ENCODE data around the gene ZNF14. TPM values are rescaled to one million over a fixed set of nuclear protein-coding genes. Genes with fewer than 3 reads are reported as not detected.
A peak's percentile ranks its signal among the peaks of the same experiment; 100 is the strongest.
"Not testable (repeated sequence)": the region's sequence is repeated elsewhere in the genome, so short reads cannot be mapped to it uniquely, and the experiment has no call there.

Gene ZNF14
- total RNA-seq, 1 donor from 2014 or later = 3.4 TPM

DNA sequence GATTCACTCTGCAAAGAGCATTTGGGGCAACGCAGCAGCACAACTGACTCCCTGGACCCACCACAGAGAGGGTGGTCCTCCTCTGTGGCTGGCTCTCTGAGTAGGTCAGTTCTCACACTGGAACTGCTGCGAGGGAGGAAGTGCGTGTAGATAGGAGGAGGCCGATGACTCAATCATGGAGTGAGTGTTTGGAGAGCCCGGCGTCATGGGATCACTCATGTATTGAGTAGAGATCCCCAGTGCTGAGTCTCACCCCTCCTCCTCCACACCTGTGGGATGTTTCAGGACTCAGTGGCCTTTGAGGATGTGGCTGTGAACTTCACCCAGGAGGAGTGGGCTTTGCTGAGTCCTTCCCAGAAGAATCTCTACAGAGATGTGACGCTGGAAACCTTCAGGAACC lies 55.3 kb downstream of the ZNF14 start:
- DNase-seq (ENCODE audit: low spot score) = no peak
- peaks cover 55% of the 10 kb centered on the region for H3K36me3 Mint-ChIP-seq (ENCODE audit: low read depth)
- no peak overlapping the region for H3K27ac Mint-ChIP-seq (ENCODE audit: unreplicated experiment)
- peaks cover 51% of the 10 kb centered on the region for H3K9me3 Mint-ChIP-seq (ENCODE audit: low read depth)
- no peaks in the 10 kb centered on the region for H3K27me3 Mint-ChIP-seq (ENCODE audit: low read depth)
- H3K4me3 Mint-ChIP-seq (ENCODE audit: unreplicated experiment) = no peak overlapping the region
- no peaks in the 10 kb centered on the region for H3K4me1 Mint-ChIP-seq (ENCODE audit: low read depth)
- TF ChIP-seq, protein P1, sequence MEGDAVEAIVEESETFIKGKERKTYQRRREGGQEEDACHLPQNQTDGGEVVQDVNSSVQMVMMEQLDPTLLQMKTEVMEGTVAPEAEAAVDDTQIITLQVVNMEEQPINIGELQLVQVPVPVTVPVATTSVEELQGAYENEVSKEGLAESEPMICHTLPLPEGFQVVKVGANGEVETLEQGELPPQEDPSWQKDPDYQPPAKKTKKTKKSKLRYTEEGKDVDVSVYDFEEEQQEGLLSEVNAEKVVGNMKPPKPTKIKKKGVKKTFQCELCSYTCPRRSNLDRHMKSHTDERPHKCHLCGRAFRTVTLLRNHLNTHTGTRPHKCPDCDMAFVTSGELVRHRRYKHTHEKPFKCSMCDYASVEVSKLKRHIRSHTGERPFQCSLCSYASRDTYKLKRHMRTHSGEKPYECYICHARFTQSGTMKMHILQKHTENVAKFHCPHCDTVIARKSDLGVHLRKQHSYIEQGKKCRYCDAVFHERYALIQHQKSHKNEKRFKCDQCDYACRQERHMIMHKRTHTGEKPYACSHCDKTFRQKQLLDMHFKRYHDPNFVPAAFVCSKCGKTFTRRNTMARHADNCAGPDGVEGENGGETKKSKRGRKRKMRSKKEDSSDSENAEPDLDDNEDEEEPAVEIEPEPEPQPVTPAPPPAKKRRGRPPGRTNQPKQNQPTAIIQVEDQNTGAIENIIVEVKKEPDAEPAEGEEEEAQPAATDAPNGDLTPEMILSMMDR (IDR thresholded peaks at IDR 0.05) = no peak

DNA sequence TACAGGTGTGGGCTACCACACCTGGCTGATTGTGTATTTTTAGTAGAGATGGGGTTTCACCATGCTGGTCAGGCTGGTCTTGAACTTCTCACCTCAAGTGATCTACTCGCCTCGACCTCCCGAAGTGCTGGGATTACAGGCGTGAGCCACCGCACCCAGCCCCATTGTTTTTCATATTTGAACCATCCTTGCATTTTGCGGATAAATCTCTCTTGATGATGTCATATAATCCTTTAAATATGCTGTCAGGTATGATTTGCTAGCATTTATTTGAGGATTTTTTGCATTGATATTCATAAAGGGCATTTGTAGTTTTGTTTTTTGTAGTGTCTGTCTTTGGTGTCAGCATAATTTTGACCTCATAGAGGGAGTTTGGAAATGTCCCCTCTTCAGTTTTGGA lies 58.6 kb downstream of the ZNF14 start:
- peak; percentile 15 for DNase-seq (ENCODE audit: low spot score)
- TF ChIP-seq, protein P1 (IDR thresholded peaks at IDR 0.05) = no peak
- Mint-ChIP-seq H3K4me3 (ENCODE audit: unreplicated experiment) (no peak overlapping the region), H3K27ac (ENCODE audit: unreplicated experiment) (no peak overlapping the region), H3K4me1 (ENCODE audit: low read depth) (peaks cover 8% of the 10 kb centered on the region), H3K36me3 (ENCODE audit: low read depth) (peaks cover 38% of the 10 kb centered on the region), H3K9me3 (ENCODE audit: low read depth) (peaks cover 32% of the 10 kb centered on the region), H3K27me3 (ENCODE audit: low read depth) (no peaks in the 10 kb centered on the region)

DNA sequence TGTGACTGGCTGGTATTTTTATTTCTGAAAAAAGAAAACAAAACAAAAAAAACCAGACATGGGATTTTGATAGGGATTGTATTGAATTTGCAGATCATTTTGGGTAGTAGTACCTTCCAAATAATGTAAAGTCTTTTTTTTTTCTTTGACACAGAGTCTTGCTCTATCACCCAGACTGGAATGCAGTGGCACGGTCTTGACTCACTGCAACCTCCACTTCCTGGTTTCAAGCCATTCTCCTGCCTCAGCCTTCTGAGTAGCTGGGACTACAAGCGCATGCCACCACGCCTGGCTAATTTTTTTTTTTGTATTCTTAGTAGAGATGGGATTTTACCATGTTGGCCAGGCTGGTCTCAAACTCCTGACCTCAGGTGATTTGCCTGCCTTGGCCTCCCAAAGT lies 60.1 kb downstream of the ZNF14 start:
- DNase-seq (ENCODE audit: low spot score) = no peak
- Mint-ChIP-seq H3K4me1 (ENCODE audit: low read depth) (peaks cover 14% of the 10 kb centered on the region), H3K36me3 (ENCODE audit: low read depth) (peaks cover 24% of the 10 kb centered on the region), H3K27me3 (ENCODE audit: low read depth) (no peaks in the 10 kb centered on the region), H3K27ac (ENCODE audit: unreplicated experiment) (no peak overlapping the region), H3K4me3 (ENCODE audit: unreplicated experiment) (no peak overlapping the region), H3K9me3 (ENCODE audit: low read depth) (peaks cover 21% of the 10 kb centered on the region)
- TF ChIP-seq, protein P1 (IDR thresholded peaks at IDR 0.05) = no peak

DNA sequence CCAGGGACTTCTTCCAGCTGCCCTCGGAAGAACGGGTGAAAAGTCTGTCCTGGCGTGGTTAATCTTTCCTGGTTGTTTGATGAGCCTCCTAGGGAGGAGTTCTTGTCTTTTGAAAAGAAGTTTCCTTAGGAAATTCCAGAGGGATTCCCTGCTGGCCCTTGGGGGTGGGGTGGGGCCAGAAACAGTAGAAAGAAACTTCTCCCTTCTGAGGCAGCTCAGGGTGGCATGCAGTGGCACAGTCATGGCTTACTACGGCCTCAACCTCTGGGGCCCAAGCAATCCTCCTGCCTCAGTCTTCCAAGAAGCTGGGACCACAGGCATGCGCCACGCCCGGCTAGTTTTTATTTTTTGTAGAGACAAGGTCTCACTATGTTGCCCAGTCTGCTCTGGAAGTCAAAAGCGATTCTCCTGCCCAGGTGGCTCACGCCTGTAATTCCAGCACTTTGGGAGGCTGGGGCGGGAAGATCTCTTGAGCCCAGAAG lies 62.8 kb downstream of the ZNF14 start:
- Mint-ChIP-seq H3K27ac (ENCODE audit: unreplicated experiment) (no peak overlapping the region), H3K9me3 (ENCODE audit: low read depth) (peaks cover 4% of the 10 kb centered on the region), H3K27me3 (ENCODE audit: low read depth) (no peaks in the 10 kb centered on the region), H3K4me1 (ENCODE audit: low read depth) (peaks cover 14% of the 10 kb centered on the region), H3K4me3 (ENCODE audit: unreplicated experiment) (peak overlapping the region; percentile 87), H3K36me3 (ENCODE audit: low read depth) (peaks cover 7% of the 10 kb centered on the region)
- DNase-seq (ENCODE audit: low spot score) = no peak
- TF ChIP-seq, protein P1 (IDR thresholded peaks at IDR 0.05) = no peak

DNA sequence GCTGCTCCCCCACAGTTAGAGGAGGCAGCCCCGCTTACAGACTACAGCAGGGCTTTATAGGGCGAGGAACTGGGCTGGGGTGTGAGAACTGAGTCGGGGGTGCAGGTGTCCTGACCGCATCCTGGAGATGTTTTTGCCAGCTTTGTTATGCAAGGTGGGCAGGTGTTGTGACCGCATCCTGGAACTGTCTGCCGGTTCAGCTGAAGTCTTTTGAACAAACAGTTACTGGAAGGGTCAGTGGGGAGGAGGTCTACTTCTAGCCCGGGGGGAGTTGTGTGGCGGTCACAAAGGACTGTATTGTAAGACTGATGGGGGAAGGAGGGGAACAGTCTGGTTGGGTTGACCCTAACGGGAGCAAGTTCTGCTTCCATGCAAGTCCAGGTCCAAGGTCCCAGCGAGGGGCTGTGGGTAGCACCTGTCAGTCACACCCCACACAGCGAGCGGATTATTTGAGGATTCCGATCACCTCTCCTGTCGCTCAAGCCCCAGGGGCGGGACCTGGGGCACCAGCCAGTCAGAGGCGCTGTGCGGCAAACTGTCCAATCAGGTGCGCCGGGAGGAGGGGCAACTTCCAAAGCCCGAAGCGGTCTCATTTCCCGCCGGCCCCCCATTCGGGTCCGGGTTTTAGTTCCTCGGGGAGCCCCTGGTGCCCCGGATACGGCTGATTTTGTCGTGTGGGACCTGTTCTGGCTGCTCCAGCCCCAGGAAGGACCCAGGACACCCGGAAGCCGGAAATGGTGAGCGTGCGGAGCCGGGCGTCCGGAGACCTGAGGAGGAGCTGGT lies 64.5 kb downstream of the ZNF14 start, which contains the start of gene ZNF101:
ZNF101 (plus strand) TSS at position 610 of the 783 bp plus-strand sequence; CDS start at position 735, 125 bp downstream.
- Mint-ChIP-seq H3K27ac (ENCODE audit: unreplicated experiment) (peak within 1 kb of the TSS; percentile 91), H3K4me1 (ENCODE audit: low read depth) (peaks cover 14% of the 10 kb centered on the region), H3K4me3 (ENCODE audit: unreplicated experiment) (peak within 1 kb of the TSS; percentile 87), H3K9me3 (ENCODE audit: low read depth) (no peaks in the 10 kb centered on the region), H3K27me3 (ENCODE audit: low read depth) (no peaks in the 10 kb centered on the region), H3K36me3 (ENCODE audit: low read depth) (no peaks in the 10 kb centered on the region)
- TF ChIP-seq, protein P1 (IDR thresholded peaks at IDR 0.05) = no peak
- peak; percentile 95 for DNase-seq (ENCODE audit: low spot score)

DNA sequence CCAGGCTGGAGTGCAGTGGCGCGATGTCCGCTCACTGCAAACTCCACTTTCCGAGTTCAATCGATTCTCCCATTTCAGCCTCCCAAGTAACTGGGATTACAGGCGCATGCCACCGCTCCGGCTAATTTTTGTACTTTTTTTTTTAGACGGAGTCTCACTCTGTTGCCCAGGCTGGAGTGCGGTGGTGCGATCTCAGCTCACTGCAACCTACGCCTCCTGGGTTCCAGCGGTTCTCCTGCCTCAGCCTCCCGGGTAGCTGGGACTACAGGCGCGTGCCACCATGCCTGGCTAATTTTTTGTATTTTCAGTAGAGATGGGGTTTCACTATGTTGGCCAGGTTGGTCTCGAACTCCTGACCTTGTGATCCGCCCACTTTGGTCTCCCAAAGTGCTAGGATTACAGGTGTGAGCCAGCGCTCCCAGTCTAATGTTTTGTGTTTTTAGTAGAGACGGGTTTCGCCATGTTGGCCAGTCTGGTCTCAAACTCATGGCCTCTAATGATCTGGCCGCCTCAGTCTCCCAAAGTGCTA lies 67.4 kb downstream of the ZNF14 start:
- H3K27me3 Mint-ChIP-seq (ENCODE audit: low read depth); H3K4me3 Mint-ChIP-seq (ENCODE audit: unreplicated experiment); DNase-seq (ENCODE audit: low spot score); H3K9me3 Mint-ChIP-seq (ENCODE audit: low read depth); H3K27ac Mint-ChIP-seq (ENCODE audit: unreplicated experiment); H3K36me3 Mint-ChIP-seq (ENCODE audit: low read depth): not testable (repeated sequence)
- H3K4me1 Mint-ChIP-seq (ENCODE audit: low read depth) = peaks cover 33% of the 10 kb centered on the region

Measured in chondrocyte (in vitro differentiated cells).